HG03575 (cell line): Measurements from ENCODE around the gene CADM2.
"Not testable (repeated sequence)": the region's sequence is repeated elsewhere in the genome, so short reads cannot be mapped to it uniquely, and the experiment has no call there.

Source experiments
- ATAC-seq: cut with Tn5 transposase; IDR thresholded peaks from one replicate; pipeline ENCODE4 v1.9.1; 2021; ENCODE audit not compliant: unreplicated experiment, insufficient number of reproducible peaks, low FRiP score; ENCODE audit errors: extremely low read depth

The CADM2 gene

GRCh38 chr3:85051786-85052185, 93.0 kb downstream of the CADM2 start:
- no peak for ATAC-seq

- ATAC-seq = no peak
These were observed 94.8 kb downstream of the CADM2 start for GRCh38 chr3:85053626-85054025.

- ATAC-seq = no peak
These were observed 95.8 kb downstream of the CADM2 start for GRCh38 chr3:85054579-85054978.

- no peak for ATAC-seq
These were observed 110.1 kb downstream of the CADM2 start for GRCh38 chr3:85068911-85069310.

- ATAC-seq = no peak
These were observed 115.2 kb downstream of the CADM2 start for GRCh38 chr3:85074003-85074402.

- ATAC-seq = no peak
These were observed 116.9 kb downstream of the CADM2 start for GRCh38 chr3:85075663-85076062.

- no peak for ATAC-seq
These were observed 118.2 kb downstream of the CADM2 start for GRCh38 chr3:85077018-85077417.

GRCh38 chr3:85081191-85081906, 122.6 kb downstream of the CADM2 start:
- no peak for ATAC-seq

GRCh38 chr3:85090495-85090894, 131.7 kb downstream of the CADM2 start:
- no peak for ATAC-seq

GRCh38 chr3:85100316-85100715, 141.5 kb downstream of the CADM2 start:
- ATAC-seq = no peak

- ATAC-seq = no peak
These were observed 144.0 kb downstream of the CADM2 start for GRCh38 chr3:85102781-85103180.

- ATAC-seq = no peak
These were observed 151.6 kb downstream of the CADM2 start for GRCh38 chr3:85110393-85110792.

GRCh38 chr3:85120879-85121278, 162.1 kb downstream of the CADM2 start:
- no peak for ATAC-seq

GRCh38 chr3:85132864-85133263, 174.1 kb downstream of the CADM2 start:
- not testable (repeated sequence) for ATAC-seq

- not testable (repeated sequence) for ATAC-seq
These were observed 175.1 kb downstream of the CADM2 start for GRCh38 chr3:85133691-85134420.

- no peak for ATAC-seq
These were observed 183.8 kb downstream of the CADM2 start for GRCh38 chr3:85142626-85143025.

- ATAC-seq = no peak
These were observed 189.2 kb downstream of the CADM2 start for GRCh38 chr3:85148036-85148435.

- ATAC-seq = no peak
These were observed 192.8 kb downstream of the CADM2 start for GRCh38 chr3:85151555-85151954.

GRCh38 chr3:85153279-85153678, 194.5 kb downstream of the CADM2 start:
- ATAC-seq = not testable (repeated sequence)

- ATAC-seq = no peak
These were observed 200.6 kb downstream of the CADM2 start for GRCh38 chr3:85159376-85159775.
